ENCODE data around the gene C19orf67.

C19orf67 gene

GRCh38 chr19:14086098-14086497 is 515 bp upstream of the C19orf67 start:
- Histone ChIP-seq H3K27me3 (replicated peaks) (no peaks in the 10 kb centered on the region), H3K27ac (no peak overlapping the region), H3K36me3 (replicated peaks) (peaks cover 8% of the 10 kb centered on the region), H3K4me3 (ENCODE audit: low read depth, low read length) (no peak overlapping the region)
- TF ChIP-seq CTCF (IDR thresholded peaks at IDR 0.05; ENCODE audit: low read depth, low read length, missing control alignments), result no peak
- in situ Hi-C loops (cut with HindIII; ENCODE audit: low pct_ligation_motif_present, low sequenced_read_pairs), result no loop called here
- no peak for DNase-seq

- no peaks in the 10 kb centered on the region for H3K36me3 ChIP-seq (replicated peaks)
- TF ChIP-seq CTCF (IDR thresholded peaks at IDR 0.05; ENCODE audit: low read depth, low read length, missing control alignments), result no peak
- in situ Hi-C loops (cut with HindIII; ENCODE audit: low pct_ligation_motif_present, low sequenced_read_pairs), result no loop called here
- no peak overlapping the region for H3K4me3 ChIP-seq (ENCODE audit: low read depth, low read length)
- H3K27ac ChIP-seq, result no peak overlapping the region
- no peaks in the 10 kb centered on the region for H3K27me3 ChIP-seq (replicated peaks)
- no peak for DNase-seq
These were observed 3.0 kb downstream of the C19orf67 start for GRCh38 chr19:14082675-14082960.

- no peaks in the 10 kb centered on the region for H3K27me3 ChIP-seq (replicated peaks)
- no peak for TF ChIP-seq CTCF (IDR thresholded peaks at IDR 0.05; ENCODE audit: low read depth, low read length, missing control alignments)
- H3K4me3 ChIP-seq (ENCODE audit: low read depth, low read length), result peak overlapping the region; percentile 73
- peak overlapping the region; percentile 61 for H3K27ac ChIP-seq
- DNase-seq, result no peak
- in situ Hi-C loops (cut with HindIII; ENCODE audit: low pct_ligation_motif_present, low sequenced_read_pairs), result no loop called here
- H3K36me3 ChIP-seq (replicated peaks), result no peaks in the 10 kb centered on the region
These were observed 3.5 kb downstream of the C19orf67 start for GRCh38 chr19:14081797-14082674.

GRCh38 chr19:14080887-14081796 is 4.4 kb downstream of the C19orf67 start:
- in situ Hi-C loops (cut with HindIII; ENCODE audit: low pct_ligation_motif_present, low sequenced_read_pairs), result no loop called here
- peak overlapping the region; percentile 74 for H3K4me3 ChIP-seq (ENCODE audit: low read depth, low read length)
- TF ChIP-seq CTCF (IDR thresholded peaks at IDR 0.05; ENCODE audit: low read depth, low read length, missing control alignments), result no peak
- no peaks in the 10 kb centered on the region for H3K27me3 ChIP-seq (replicated peaks)
- H3K27ac ChIP-seq, result peak overlapping the region; percentile 61
- H3K36me3 ChIP-seq (replicated peaks), result no peaks in the 10 kb centered on the region
- DNase-seq, result peak; percentile 99

- no peak for TF ChIP-seq CTCF (IDR thresholded peaks at IDR 0.05; ENCODE audit: low read depth, low read length, missing control alignments)
- H3K4me3 ChIP-seq (ENCODE audit: low read depth, low read length), result no peak overlapping the region
- no peaks in the 10 kb centered on the region for H3K36me3 ChIP-seq (replicated peaks)
- in situ Hi-C loops (cut with HindIII; ENCODE audit: low pct_ligation_motif_present, low sequenced_read_pairs), result no loop called here
- no peak for DNase-seq
- H3K27ac ChIP-seq, result no peak overlapping the region
- no peaks in the 10 kb centered on the region for H3K27me3 ChIP-seq (replicated peaks)
These were observed 7.2 kb downstream of the C19orf67 start for GRCh38 chr19:14078411-14078810.

All from brain microvascular endothelial cell (primary cell).